HEK293 (cell line): Measurements from ENCODE around the gene EBF4.

Experiments used
- HOXD13 ChIP-seq: sonication (generic); formaldehyde crosslinking; IDR thresholded peaks from 2 replicates; pipeline ENCODE4 v1.8.0; 2022; ENCODE audit warnings: missing genetic modification reagents, borderline replicate concordance
- SCRT1 ChIP-seq: fragments of 450-650 bp; formaldehyde crosslinking; IDR thresholded peaks from 2 replicates; pipeline ENCODE4 v1.5.1; 2016; ENCODE audit warnings: missing biosample characterization, missing genetic modification characterization, borderline replicate concordance
- TF ChIP-seq, protein P1 (sequence below): fragments of 450-650 bp; formaldehyde crosslinking; IDR thresholded peaks from 2 replicates; pipeline ENCODE4 v1.5.1; 2016; ENCODE audit warnings: missing biosample characterization, missing genetic modification characterization, low read depth

GRCh38 chr20:2762578-2763131 lies 70.1 kb downstream of the EBF4 start:
- TF ChIP-seq HOXD13 (CRISPR knock-in tag) = no peak
- TF ChIP-seq, protein P1, sequence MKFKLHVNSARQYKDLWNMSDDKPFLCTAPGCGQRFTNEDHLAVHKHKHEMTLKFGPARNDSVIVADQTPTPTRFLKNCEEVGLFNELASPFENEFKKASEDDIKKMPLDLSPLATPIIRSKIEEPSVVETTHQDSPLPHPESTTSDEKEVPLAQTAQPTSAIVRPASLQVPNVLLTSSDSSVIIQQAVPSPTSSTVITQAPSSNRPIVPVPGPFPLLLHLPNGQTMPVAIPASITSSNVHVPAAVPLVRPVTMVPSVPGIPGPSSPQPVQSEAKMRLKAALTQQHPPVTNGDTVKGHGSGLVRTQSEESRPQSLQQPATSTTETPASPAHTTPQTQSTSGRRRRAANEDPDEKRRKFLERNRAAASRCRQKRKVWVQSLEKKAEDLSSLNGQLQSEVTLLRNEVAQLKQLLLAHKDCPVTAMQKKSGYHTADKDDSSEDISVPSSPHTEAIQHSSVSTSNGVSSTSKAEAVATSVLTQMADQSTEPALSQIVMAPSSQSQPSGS (tag by site-specific recombination) = no peak
- no peak for TF ChIP-seq SCRT1 (tag by site-specific recombination)
